Fibroblast of lung (primary cell): ENCODE measurements around the gene SLC7A6. TPM values are rescaled to one million over a fixed set of nuclear protein-coding genes. Genes with fewer than 3 reads are reported as not detected.

Experiments used
- DNase-seq, 2 donors: peaks; one replicate each; pipeline versions ENCODE4 v3.0.0 to v3.0.0-alpha.2; 2010; ENCODE audit warnings: low read depth in 2 of 2
- H2AFZ ChIP-seq: 2 replicates; pipeline ENCODE4 v1.5.1; 2012; ENCODE audit warnings: low read length, control low read depth, inconsistent platforms
- H3K27ac ChIP-seq: 2 replicates; pipeline ENCODE4 v1.5.1; 2011; ENCODE audit warnings: low read length, control low read depth; ENCODE audit not compliant: insufficient read depth
- H3K27me3 ChIP-seq: 2 replicates; pipeline ENCODE4 v1.5.1; 2011; ENCODE audit warnings: mild to moderate bottlenecking, low read length; ENCODE audit not compliant: control insufficient read depth, insufficient read depth
- H3K36me3 ChIP-seq: 2 replicates; pipeline ENCODE4 v1.5.1; 2011; ENCODE audit warnings: low read length; ENCODE audit not compliant: control insufficient read depth, insufficient read depth
- H3K4me1 ChIP-seq: 2 replicates; pipeline ENCODE4 v1.5.1; 2011; ENCODE audit warnings: low read length; ENCODE audit not compliant: control insufficient read depth, insufficient read depth; ENCODE audit errors: extremely low read depth
- H3K4me2 ChIP-seq: 2 replicates; pipeline ENCODE4 v1.5.1; 2011; ENCODE audit warnings: low read length, control low read depth; ENCODE audit not compliant: insufficient read depth; ENCODE audit errors: extremely low read depth
- H3K4me3 ChIP-seq, 4 experiments: fragments of 200-600 bp in 1 of 4; sonication (generic) in 1 of 4; replicated peaks in 1 of 4; 2 replicates each; pipeline ENCODE4 v1.5.1; 2011 to 2016; ENCODE audit warnings: low read length in 4 of 4, low read depth in 3 of 4, mild to moderate bottlenecking in 3 of 4, control low read depth in 2 of 4, inconsistent platforms in 1 of 4, mixed read lengths in 1 of 4; ENCODE audit not compliant: insufficient read depth in 1 of 4; ENCODE audit errors: control extremely low read depth in 1 of 4
- H3K79me2 ChIP-seq: 2 replicates; pipeline ENCODE4 v1.5.1; 2012; ENCODE audit warnings: mild to moderate bottlenecking, low read length, inconsistent platforms; ENCODE audit not compliant: control insufficient read depth, insufficient read depth
- H3K9ac ChIP-seq: 2 replicates; pipeline ENCODE4 v1.5.1; 2011; ENCODE audit warnings: mild to moderate bottlenecking, low read length, control low read depth; ENCODE audit not compliant: insufficient read depth
- H3K9me3 ChIP-seq: 2 replicates; pipeline ENCODE4 v1.5.1; 2012; ENCODE audit warnings: low read depth, low read length; ENCODE audit not compliant: control insufficient read depth, insufficient read depth
- H4K20me1 ChIP-seq: 2 replicates; pipeline ENCODE4 v1.5.1; 2011; ENCODE audit warnings: low read length; ENCODE audit not compliant: control insufficient read depth, insufficient read depth; ENCODE audit errors: extremely low read depth
- CTCF ChIP-seq, 2 donors: IDR thresholded peaks in 1 of 2; conservative IDR thresholded peaks in 1 of 2; 1 replicate in 1 of 2; 2 replicates in 1 of 2; pipeline ENCODE4 v1.5.1; 2011 to 2012; ENCODE audit warnings: low read length in 2 of 2, control low read depth in 1 of 2, inconsistent platforms in 1 of 2, low read depth in 1 of 2, mild to moderate bottlenecking in 1 of 2
- EZH2 ChIP-seq: IDR thresholded peaks from 2 replicates; pipeline ENCODE4 v1.5.1; 2012; ENCODE audit warnings: low read length, control low read depth, mild to moderate bottlenecking; ENCODE audit errors: missing control alignments
- polyA plus RNA-seq, 2 donors: library from polyadenylated mRNA; depleted of rRNA in 1 of 2; stranded (reverse) in 1 of 2; unstranded in 1 of 2; fragments of >200 nt; gene quantifications; 2 replicates each; pipeline ENCODE4 v1.2.1, GENCODE V29; 2011 to 2012; ENCODE audit warnings: missing spikeins in 1 of 2
- total RNA-seq: library from RNA; depleted of rRNA; stranded (reverse); fragments of >200 nt; gene quantifications from 2 replicates; pipeline ENCODE4 v1.2.1, GENCODE V29; 2014

The SLC7A6 gene
- total and polyA plus RNA-seq, 2 donors (not counting 1 experiment from before 2014, with no cell fraction given), result 11.9 to 19.0 TPM

- H4K20me1 ChIP-seq, result no peaks in the 10 kb centered on the region
- no peaks in the 10 kb centered on the region for H3K4me1 ChIP-seq
- no peak overlapping the region for H2AFZ ChIP-seq
- H3K4me3 ChIP-seq, result no peak overlapping the region
- TF ChIP-seq CTCF (conservative IDR thresholded peaks at IDR 0.05 in 1 of 2, IDR thresholded peaks at IDR 0.05 in 1 of 2; ENCODE audit: low read depth in 1 of 2, low read length in 2 of 2), result no peak
- TF ChIP-seq EZH2, result no peak
- H3K79me2 ChIP-seq, result no peaks in the 10 kb centered on the region
- H3K9me3 ChIP-seq, result no peaks in the 10 kb centered on the region
- no peak overlapping the region for H3K9ac ChIP-seq
- no peaks in the 10 kb centered on the region for H3K27me3 ChIP-seq
- no peaks in the 10 kb centered on the region for H3K36me3 ChIP-seq
- H3K4me2 ChIP-seq, result no peak overlapping the region
- no peak for DNase-seq
- H3K27ac ChIP-seq, result no peak overlapping the region
These were observed 15.6 kb downstream of the SLC7A6 start for GRCh38 chr16:68279726-68280558.

- H3K27ac ChIP-seq, result no peak overlapping the region
- H3K9me3 ChIP-seq, result no peaks in the 10 kb centered on the region
- H3K4me2 ChIP-seq, result no peak overlapping the region
- DNase-seq, result no peak
- no peak overlapping the region for H3K4me3 ChIP-seq
- no peaks in the 10 kb centered on the region for H4K20me1 ChIP-seq
- no peak overlapping the region for H2AFZ ChIP-seq
- TF ChIP-seq CTCF (conservative IDR thresholded peaks at IDR 0.05 in 1 of 2, IDR thresholded peaks at IDR 0.05 in 1 of 2; ENCODE audit: low read depth in 1 of 2, low read length in 2 of 2), result no peak
- no peak for TF ChIP-seq EZH2
- H3K9ac ChIP-seq, result no peak overlapping the region
- no peaks in the 10 kb centered on the region for H3K4me1 ChIP-seq
- peaks cover 2% of the 10 kb centered on the region for H3K36me3 ChIP-seq
- H3K27me3 ChIP-seq, result no peaks in the 10 kb centered on the region
- peaks cover 5% of the 10 kb centered on the region for H3K79me2 ChIP-seq
These were observed 17.2 kb downstream of the SLC7A6 start for GRCh38 chr16:68281368-68282063.

- Histone ChIP-seq H4K20me1 (no peaks in the 10 kb centered on the region), H3K4me1 (no peaks in the 10 kb centered on the region), H3K9me3 (no peaks in the 10 kb centered on the region), H3K27ac (no peak overlapping the region), H3K27me3 (no peaks in the 10 kb centered on the region), H3K4me2 (no peak overlapping the region), H2AFZ (no peak overlapping the region), H3K4me3 (no peak overlapping the region), H3K36me3 (peaks cover 2% of the 10 kb centered on the region), H3K79me2 (peaks cover 6% of the 10 kb centered on the region), H3K9ac (no peak overlapping the region)
- TF ChIP-seq EZH2 (no peak), CTCF (conservative IDR thresholded peaks at IDR 0.05 in 1 of 2, IDR thresholded peaks at IDR 0.05 in 1 of 2; ENCODE audit: low read depth in 1 of 2, low read length in 2 of 2) (no peak)
- DNase-seq, result no peak
These were observed 17.7 kb downstream of the SLC7A6 start for GRCh38 chr16:68282064-68282452.
